Fibroblast of pulmonary artery (primary cell): Measurements from ENCODE around the gene MSRB2.

Experiments used
- DNase-seq: peaks from one replicate; pipeline ENCODE4 v3.0.0-alpha.2; 2010; ENCODE audit warnings: low read depth
- H3K4me3 ChIP-seq: replicated peaks from 2 replicates; pipeline ENCODE4 v1.5.1; 2011; ENCODE audit warnings: low read depth, mild to moderate bottlenecking, control low read depth, low read length, moderate library complexity
- CTCF ChIP-seq: IDR thresholded peaks from 2 replicates; pipeline ENCODE4 v1.5.1; 2011; ENCODE audit warnings: mild to moderate bottlenecking, control low read depth, low read length, inconsistent platforms; ENCODE audit errors: missing control alignments

Gene MSRB2

GRCh38 chr10:23099816-23100215, 4.4 kb downstream of the MSRB2 start:
- H3K4me3 ChIP-seq = no peak overlapping the region
- DNase-seq = peak; percentile 33
- no peak for TF ChIP-seq CTCF

GRCh38 chr10:23100331-23101030, 5.1 kb downstream of the MSRB2 start:
- TF ChIP-seq CTCF = no peak
- no peak for DNase-seq
- no peak overlapping the region for H3K4me3 ChIP-seq

GRCh38 chr10:23106331-23107072, 11.1 kb downstream of the MSRB2 start:
- TF ChIP-seq CTCF = no peak
- DNase-seq = no peak

GRCh38 chr10:23110722-23111516, 15.5 kb downstream of the MSRB2 start:
- TF ChIP-seq CTCF = no peak
- H3K4me3 ChIP-seq = no peak overlapping the region
- no peak for DNase-seq

More at GRCh38 chr10:23106331-23107072, 11.1 kb downstream of the MSRB2 start:
- H3K4me3 ChIP-seq = no peak overlapping the region

- no peak overlapping the region for H3K4me3 ChIP-seq
- no peak for TF ChIP-seq CTCF
- DNase-seq = no peak
Observed at GRCh38 chr10:23111517-23112286, 16.3 kb downstream of the MSRB2 start.

GRCh38 chr10:23114228-23114850, 19.0 kb downstream of the MSRB2 start:
- H3K4me3 ChIP-seq = no peak overlapping the region
- DNase-seq = no peak
- no peak for TF ChIP-seq CTCF
